DMS53 treated with DMSO at 0.1 percent for 48 hours (cell line): ENCODE results near the gene VWA1.

Source experiments
- DNase-seq: peaks from one replicate; lab custom pipeline; 2025; ENCODE audit not compliant: unreplicated experiment; lab: John Stamatoyannopoulos, UW

The VWA1 gene, protein sequence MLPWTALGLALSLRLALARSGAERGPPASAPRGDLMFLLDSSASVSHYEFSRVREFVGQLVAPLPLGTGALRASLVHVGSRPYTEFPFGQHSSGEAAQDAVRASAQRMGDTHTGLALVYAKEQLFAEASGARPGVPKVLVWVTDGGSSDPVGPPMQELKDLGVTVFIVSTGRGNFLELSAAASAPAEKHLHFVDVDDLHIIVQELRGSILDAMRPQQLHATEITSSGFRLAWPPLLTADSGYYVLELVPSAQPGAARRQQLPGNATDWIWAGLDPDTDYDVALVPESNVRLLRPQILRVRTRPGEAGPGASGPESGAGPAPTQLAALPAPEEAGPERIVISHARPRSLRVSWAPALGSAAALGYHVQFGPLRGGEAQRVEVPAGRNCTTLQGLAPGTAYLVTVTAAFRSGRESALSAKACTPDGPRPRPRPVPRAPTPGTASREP

DNA sequence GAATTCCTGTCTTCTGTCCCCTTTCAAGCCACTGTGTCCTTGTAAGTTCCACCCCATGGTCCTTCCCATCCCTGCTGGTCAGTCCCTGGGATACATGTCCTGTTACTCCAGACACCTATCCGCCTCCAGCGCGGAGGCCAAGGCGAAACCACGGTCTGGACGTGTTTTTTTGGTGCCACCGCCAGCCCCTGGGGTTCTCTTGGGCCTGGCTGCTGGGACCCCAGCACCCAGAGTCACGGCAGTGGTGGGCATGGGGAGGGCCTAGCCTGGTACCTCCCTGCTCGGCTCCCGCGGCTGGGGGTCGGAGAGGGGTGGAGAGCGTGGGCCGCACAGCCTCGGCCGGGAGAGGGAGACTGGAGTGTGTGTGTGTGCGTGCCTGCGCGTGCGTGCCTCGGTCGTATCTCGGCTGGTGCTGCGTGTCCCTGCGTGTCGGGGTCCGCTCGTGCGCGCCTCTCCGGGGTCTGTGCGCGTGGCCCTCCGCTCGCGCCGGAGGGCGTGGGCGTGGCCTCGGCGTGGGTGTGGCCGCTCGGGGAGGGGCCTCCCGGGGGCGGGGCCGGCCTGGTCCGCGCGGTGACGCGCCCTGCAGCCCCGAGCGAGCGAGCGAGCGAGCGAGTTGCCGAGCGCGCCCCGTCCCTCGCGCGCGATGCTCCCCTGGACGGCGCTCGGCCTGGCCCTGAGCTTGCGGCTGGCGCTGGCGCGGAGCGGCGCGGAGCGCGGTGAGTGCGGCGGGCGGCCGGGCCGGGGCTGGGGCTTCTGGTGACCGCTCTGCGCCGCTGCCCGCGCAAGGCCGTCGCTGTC lies at the start of gene VWA1:
TSS of gene VWA1 (plus strand) at position 585 of the 798 bp plus-strand sequence. CDS start at position 644, 59 bp downstream.
- DNase-seq, result peak; percentile 28

DNA sequence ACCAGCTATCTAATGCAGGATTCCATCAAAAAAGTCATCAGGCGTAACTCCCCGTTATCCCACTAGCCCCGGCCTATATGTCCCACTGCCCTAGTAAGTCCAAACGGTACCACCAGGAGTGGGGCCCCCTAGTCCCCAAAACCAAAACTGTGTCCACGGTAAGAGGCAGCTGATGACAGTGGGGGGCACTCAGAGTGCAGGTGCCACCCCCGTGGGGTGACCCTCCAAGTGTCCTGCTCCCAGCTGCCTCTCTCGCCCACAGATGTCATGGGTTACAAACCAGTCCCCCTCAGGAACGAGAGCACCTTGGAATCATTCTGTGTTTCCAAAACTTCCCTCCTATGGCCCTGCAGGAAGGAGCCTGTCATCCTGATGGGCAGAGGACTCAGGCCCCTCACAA lies 49.6 kb upstream of the VWA1 start:
- DNase-seq, result no peak

DNA sequence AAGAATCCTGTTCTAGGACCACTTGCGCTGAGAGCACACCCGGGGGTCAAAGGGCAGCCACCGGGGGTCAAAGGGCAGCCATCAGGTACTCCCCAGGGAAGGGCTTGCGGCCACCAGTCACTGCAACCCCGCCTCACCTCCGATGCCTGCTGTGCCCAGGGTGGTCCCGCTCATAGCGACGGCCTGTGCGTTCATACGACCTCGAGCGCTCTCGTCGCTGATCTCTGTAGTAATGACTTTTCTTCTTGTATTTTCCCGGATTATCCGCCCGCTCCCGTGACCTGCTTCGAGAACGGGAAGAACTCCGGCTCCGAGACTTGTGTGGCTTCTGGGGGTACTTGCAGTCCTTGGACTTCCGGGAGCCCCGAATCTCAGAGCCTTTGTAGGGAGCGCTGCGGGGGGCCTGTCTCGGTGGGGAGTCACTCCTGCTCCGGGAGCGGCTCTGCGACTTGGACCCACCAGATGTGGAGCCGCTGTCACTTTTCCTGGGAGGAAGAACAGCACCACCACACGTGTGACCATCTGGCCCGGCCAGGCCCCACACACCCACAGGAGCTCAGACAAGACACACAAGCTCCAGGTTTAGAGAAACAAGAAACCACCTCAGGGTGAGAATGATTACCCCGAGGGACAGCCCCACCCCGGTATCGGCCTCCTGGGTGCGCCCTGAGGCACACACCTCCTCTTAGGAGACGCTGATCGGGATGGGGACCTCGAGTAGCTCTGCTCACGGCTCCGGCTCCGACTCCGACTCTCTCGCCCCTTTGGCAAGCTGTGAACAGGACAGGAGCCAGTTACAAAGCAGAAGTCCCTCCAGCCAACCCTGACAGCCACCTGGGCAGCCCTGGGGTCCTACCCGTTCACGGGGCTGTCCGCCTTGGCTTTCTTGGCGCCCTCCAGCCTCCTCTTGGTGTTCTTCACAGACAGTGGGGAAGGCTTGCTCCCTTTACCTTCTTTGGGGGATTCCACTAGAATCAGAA lies 48.1 kb upstream of the VWA1 start:
- DNase-seq, result no peak

DNA sequence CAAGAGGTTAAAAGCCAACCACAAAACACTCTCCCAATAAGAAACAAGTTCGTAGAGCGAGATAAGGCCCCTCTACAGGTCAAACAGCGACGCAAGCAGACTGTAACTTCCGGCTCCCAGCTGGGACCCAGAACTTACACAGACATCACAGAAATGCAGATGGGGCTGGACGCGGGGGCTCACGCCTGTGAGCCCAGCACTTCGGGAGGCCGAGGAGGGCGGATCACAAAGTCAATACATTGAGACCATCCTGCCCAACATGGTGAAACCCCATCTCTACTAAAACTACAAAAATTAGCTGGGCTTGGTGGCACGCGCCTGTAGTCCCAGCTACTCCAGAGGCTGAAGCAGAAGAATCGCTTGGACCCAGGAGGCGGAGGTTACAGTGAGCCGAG lies 47.4 kb upstream of the VWA1 start:
- no peak for DNase-seq

DNA sequence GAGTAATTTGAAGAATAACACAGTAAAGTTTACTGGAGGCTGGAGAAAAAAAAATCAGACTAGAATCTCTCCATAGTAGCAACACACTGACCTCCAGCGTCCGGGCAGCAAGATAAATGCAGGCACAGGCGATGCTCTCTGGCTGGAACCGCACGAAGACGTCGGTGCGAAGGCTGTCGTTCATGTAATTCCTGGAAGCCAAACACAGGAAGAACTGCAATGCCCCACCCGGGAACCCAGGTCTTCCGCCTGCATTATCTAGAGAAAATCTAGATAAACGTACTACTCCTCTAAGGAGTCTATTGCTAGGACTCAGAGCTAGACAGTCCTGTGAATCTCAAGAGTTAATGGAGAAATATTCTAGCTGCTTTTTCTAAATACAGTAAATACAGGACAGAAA lies 44.8 kb upstream of the VWA1 start:
- no peak for DNase-seq

DNA sequence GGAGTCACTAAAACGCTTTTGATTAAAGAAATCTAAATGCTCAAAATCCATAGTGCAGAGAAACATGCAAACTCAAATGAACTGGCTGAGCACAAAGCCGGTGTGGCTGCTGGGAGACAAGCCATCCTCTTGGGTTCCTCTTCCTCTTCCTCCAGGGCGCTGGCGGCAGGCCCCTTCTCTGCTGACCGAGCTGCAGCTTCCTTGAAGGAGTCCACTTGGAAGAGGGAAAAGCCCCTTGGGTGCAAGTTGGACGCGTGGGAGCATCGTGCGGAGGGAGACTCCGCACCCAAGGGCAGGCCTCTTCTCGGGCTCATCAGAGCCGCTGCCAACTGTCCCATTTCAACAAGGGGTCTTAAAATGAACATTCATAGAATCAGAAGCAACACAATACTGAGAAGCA lies 44.3 kb upstream of the VWA1 start:
- no peak for DNase-seq

DNA sequence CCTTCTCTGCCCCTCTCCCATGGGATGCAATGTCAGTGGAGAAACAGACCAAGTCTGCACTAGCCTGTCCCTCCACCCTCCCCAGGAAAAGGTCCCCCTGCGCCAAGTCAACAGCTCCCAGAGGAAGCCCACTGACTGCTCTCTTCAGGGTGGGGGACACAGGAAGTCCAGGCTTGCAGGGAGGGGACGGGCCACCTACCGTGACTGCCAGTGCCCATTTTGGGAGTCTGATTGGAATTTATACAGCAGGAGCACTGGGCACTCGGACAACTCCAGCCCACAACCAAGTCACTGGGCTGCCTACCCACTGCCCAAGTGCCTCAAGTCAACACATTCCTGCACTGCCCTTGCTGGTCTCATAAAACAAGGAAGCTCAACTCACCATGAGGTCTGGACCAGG lies 42.5 kb upstream of the VWA1 start:
- DNase-seq, result no peak

DNA sequence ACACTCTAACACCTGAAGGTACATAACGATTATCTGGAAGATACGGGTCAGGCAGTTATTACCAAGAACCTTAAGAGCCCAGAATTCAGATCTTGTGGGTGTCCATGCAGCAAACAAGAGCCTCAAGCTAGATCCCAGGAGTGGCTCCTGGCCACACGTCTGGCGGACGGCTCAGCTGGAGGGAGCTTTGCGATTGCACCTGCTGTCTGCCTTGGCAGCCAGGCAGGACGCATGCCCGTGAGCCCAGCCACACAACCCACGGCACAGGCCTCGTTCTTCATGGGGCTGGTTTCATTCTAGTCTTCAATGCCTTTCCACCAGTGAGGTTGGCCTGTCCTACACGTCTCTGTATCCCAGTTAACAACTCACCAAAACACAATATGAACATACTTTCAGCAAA lies 42.1 kb upstream of the VWA1 start:
- no peak for DNase-seq

DNA sequence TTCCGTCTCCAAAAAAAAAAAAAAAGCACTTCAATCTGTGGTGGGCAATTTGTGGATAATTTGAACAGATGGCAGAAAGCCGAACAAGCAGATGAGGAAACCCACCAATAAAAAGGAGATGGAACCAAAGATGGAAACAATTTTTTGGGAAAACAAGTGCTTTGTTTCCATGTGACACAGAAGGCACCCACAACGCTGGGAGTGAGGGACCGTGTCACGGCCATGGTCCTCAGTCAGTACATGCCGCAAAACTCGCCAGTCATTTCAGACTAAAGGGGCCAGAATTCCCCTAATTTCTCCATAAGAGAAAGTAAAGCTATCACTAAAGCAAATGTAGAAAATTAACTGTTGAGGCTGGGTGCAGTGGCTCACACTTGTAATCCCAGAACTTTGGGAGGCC lies 41.4 kb upstream of the VWA1 start:
- no peak for DNase-seq

DNA sequence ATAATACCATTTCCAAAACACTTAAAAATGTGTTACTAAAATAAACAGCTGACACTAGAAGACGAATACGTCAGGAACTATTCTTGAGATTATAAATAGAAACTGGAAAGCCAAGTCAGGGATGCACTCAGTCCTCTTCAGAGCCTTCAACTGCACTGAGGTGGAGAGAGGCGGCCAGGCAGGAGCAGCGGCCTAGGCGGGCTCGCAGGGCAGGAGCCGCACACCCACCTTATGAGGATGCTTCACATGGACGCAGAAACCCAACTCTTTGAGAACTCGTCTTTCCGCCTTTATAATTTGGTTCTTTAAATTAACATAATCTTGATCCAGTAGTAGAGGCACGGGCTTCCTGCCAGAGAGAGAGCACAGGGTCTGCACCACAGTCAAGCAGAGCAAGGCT lies 40.3 kb upstream of the VWA1 start:
- DNase-seq, result no peak

DNA sequence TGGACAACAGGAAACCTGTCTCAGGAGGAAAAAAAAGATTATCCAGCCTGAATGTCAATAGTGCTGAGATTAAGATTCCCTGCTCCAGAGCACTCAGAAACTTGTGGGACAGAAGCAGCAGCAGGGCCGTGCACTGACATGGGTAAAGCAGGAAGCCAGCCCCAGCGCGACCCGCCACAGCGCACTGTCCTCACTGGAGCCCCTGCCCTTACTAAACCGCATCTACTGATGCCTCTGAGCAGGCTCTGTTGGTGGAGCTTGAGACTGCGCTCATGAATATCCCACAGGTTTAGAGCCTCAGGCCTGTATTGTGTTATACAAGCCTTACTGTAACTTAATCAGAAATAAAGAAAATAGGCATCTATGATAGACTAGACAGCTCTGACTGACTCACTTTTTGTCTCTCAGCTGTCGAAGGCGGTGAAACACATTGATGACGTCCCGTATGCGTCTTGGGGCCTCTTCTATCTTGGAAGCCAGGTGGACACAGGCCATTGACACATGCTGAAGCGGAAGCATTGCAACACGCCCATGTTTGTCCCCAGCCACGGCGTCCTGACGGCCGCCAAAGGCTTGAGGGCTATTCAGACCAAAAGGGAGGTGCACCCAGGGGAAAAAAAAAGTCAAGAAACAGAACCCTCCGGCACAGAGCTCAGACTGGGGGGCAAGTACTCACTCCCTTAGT lies 37.5 kb upstream of the VWA1 start:
- no peak for DNase-seq

DNA sequence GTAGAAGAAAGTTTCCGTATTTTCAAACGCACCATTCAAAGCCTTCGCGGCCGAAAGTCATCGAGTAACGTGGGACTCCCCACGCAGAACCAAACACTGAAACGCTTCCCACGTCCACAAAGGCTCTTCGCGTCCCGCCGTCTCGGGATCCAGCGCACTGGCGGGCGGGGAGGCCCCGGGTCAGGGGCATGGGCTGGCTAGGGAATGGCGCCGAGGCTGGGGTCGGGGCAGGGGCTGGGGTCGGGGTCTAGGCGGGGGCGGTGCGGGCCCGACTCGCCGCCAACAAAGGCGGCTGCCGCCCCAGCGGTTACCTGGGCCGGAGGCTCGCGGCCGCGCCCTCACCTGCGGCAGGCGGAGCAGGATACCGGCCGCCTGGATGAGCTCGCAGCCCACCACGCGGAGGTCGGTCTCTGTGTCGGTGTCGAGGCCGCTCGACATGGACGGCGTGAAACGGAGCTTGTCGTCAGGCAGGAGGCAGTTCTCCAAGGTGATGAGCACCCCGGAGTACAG lies 36.8 kb upstream of the VWA1 start:
- no peak for DNase-seq

DNA sequence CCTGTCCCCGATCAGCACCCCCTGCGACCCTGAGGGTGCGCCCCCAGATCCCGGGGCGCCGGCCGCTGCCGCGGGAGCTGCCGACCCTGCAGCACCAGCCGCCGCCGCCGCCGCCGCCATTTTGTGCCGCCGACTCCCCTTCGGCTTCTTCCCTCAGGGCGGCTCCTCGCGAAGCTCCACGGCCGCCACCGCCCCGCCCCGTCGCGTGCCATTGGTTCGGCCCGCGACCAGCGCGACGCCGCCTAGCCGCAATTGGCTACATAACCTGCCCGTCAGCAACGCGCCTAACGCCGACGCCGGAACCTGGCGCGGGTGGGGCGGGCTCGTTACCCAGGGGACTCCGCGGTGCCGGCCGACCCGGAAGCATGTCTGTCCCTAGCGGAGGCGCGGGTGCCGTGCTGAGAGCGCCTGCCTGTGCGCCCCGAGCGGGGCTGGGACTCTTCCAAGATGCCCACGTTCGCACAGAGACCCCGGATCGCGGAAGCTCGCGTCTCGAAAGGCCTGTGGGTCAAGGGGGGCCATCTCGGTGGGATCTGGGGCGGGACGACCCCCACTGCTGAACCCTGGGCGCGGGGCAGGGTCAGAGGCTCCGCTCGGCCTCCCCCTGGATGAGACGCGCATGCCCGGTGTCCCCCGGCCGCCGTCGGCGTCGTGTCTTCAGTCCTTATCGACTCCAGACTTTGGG lies 36.2 kb upstream of the VWA1 start, which contains the start of gene CCNL2:
TSS of gene CCNL2 (minus strand) at position 149 of the 685 bp plus-strand sequence. CDS start at position 120, 29 bp downstream.
- peak; percentile 94 for DNase-seq

DNA sequence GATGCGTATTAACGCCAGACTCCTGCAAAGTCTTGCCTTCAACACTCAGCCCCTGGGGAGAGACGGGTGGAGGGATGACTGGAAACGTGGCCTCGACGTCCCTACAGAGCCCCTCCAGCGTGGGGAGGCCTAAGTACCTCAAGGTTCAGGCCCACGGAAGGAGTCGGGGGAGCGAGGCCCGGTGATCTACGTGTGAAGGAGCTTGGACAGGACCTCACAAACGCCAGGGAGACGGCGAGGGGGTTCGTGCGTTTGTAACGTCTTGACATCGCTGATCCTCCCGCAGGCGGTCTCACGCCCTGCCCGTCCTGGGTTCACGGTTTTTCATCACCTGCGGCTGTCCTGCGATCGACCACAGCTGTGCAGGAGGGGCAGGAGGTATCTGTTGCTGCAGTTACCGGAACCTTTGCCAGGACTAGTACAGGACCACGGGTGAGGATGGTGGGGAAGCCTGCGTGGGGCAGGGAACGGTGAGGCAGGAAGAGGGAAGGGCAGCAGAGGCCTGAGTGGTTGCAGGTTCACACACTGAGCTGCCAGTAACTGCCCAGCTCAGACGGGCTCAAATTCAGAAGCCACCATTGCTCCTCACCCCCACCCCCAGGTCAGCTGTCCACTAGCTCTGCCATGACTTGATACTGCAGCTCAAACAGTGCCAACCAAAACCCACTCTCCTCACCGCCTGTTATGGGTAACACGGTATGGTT lies 35.5 kb upstream of the VWA1 start:
- no peak for DNase-seq

DNA sequence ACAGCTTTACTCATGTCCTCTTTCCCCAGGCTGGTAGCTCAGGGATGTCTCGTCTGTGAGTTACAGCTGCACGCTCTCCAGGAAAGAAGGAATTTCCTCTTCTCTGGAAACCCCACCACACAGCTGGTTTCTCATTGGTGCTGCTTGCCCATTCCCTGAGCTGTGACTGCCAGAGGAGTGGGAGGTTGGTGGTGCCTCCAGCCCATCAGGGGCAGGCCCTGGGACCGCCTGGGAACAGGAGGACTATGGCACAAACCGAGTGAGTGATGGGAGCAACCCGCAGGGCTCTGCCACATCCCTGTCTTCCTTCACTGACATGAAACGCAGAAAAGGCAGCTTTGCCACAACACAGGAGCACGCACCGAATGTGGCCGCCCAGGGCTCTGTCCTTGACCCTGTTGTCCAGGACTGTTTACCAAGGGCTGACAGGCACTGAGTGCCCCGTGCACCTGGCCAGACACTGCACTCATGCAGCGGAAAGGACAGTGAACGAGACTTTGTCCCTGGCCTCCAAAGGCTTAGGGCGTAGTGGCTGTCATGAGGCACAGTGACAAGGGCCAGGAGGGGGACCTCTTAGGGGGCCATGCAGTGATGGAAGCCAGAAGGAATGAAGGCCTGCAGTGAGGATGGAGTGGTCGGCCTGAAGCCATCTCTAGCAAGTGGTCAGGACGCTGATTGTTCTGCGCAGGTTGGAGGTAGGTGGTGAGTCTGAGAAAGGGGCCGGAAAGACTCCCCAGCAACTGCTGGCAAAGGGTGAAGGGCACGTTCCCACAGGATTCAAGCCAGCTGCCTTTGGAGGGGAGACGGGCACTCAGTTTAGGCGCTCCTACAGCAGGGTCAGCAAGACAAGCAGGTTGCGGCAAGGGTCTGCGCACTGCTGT lies 34.7 kb upstream of the VWA1 start:
- no peak for DNase-seq

DNA sequence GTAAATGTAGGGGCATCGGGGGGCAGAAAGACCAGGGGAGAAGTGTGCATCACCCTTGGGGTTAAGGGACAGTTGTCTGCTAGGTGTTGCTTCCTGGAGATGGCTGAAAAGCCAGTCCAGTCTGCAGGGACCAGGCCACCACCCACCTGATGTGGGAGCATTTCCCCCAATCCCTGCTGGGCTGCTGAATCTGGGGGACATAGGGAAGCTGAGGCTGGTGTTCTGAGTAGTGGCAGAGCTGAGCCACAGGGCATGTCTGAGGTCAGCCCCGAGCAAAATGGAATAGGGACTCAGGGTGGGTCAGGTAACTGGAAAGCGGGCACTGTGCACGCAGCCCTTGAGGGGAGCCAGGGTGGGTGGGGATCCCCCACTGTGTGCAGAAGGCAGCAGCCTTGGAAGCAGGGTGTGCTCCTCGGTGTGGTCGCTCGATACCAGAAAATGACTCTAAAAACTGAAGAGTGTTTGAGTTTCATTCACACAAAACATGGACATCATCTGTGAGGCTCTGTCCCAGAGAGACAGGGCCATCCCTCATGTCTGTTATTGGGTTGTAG lies 34.0 kb upstream of the VWA1 start:
- no peak for DNase-seq

DNA sequence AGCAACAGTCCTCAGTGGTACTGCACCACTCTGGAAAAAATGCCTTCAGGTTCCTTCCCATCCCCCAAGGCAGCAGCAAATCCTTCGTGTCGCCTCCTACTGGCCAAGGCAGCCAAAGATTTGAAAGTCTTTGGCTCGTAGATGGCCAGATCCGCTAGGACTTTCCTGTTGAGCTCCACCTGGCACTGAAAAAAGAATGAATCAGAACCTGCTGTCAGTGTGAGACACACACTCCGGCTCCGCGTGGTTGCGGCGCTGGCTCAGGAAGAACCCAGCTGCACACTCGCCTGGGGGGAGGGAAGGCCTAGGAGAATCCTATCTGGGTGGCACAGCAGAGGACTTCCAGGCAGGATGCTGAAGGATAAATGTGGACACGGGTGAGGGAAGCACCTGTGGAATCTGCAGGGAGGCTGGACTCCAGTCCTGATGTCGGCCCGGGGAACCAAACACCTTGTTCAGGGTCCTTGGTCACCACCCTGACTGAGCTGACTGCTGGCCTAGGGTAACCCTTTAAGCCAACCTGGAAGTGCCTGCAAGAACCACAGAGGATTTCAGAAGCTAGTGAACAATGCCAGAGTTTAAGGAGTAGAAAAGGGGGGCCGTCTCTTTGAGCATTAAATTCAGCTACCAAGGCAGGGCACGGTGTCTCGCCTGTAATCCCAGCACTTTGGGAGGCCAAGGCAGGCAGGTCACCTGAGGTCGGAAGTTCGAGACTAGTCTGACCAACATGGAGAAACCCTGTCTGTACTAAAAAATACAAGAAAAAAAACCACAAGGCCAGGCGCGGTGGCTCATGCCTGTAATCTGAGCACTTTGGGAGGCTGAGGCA lies 33.2 kb upstream of the VWA1 start:
- no peak for DNase-seq
